ENCODE results near the gene DGKD.
"Not testable (repeated sequence)": the region's sequence is repeated elsewhere in the genome, so short reads cannot be mapped to it uniquely, and the experiment has no call there.

The DGKD gene

DNA sequence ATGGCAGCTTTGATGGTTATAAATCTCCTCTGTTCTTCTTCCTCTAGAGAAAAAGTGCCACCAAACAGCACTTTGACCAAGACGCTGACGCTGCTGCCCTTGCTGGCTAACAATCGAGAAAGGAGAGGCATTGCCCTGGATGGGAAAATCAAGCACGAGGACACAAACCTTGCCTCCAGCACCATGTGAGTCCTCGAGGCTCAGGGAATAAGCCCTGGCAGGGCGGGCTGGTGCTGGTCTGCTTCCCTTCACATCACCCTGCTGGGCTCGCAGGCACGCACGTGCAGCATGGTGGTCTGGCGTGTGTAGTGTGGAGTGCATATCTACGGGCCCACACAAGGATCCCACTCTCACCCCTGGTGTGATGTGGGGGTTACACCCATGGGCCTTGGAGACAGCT lies 19.4 kb upstream of the DGKD start:
- H3K9me3 ChIP-seq (ENCODE audit: insufficient read depth, low read length, severe bottlenecking): no peaks in the 10 kb centered on the region
- H3K9ac ChIP-seq (ENCODE audit: low read depth, low read length): no peak overlapping the region
- H3K79me2 ChIP-seq (ENCODE audit: insufficient read depth, low read length): no peaks in the 10 kb centered on the region
- no peaks in the 10 kb centered on the region for H3K27me3 ChIP-seq (ENCODE audit: insufficient read depth, low read length, poor library complexity)
- ATAC-seq (ENCODE audit: insufficient read depth, low read depth): no peak
- no peak overlapping the region for H3K4me2 ChIP-seq (ENCODE audit: insufficient read depth, low read length)
- H3K27ac ChIP-seq (ENCODE audit: low read length): no peak overlapping the region
- H3K36me3 ChIP-seq (ENCODE audit: insufficient read depth, low read length): no peaks in the 10 kb centered on the region
- no peak for DNase-seq
- H4K20me1 ChIP-seq (ENCODE audit: insufficient read depth, low read length): no peaks in the 10 kb centered on the region
- H3K4me1 ChIP-seq (ENCODE audit: insufficient read depth, low read length): 0 out of 2 replicates have a peak, but pooled peaks cover 3% of the 10 kb centered on the region
- no peak overlapping the region for H3K4me3 ChIP-seq (ENCODE audit: low read depth in 1 of 2, low read length in 2 of 2)
- TF ChIP-seq EZH2 (IDR thresholded peaks at IDR 0.05; ENCODE audit: borderline replicate concordance, low read depth, low read length, severe bottlenecking): no peak
- no peak for TF ChIP-seq CTCF (IDR thresholded peaks at IDR 0.05; ENCODE audit: borderline replicate concordance, extremely low read depth, low read length, poor library complexity, severe bottlenecking)
- H2AFZ ChIP-seq (ENCODE audit: low read depth, low read length): no peak overlapping the region

DNA sequence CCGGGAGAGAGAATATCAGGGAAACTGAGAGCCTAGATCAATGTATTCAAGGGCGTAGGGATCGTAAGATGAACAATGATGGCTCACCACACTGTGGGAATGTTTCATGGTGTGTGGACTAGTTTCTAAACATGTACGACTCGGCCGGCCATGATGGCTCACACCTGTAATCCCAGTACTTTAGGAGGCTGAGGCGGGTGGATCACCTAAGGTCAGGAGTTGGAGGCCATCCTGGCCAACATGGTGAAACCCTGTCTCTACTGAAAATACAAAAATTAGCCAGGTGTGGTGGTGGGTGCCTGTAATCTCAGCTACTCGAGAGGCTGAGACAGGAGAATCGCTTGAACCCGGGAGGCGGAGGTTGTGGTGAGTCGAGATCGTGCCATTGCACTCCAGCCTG lies 18.2 kb upstream of the DGKD start:
- not testable (repeated sequence) for H4K20me1 ChIP-seq (ENCODE audit: insufficient read depth, low read length); H3K4me3 ChIP-seq (ENCODE audit: low read depth in 1 of 2, low read length in 2 of 2); ATAC-seq (ENCODE audit: insufficient read depth, low read depth); H2AFZ ChIP-seq (ENCODE audit: low read depth, low read length); H3K27ac ChIP-seq (ENCODE audit: low read length); H3K79me2 ChIP-seq (ENCODE audit: insufficient read depth, low read length); H3K27me3 ChIP-seq (ENCODE audit: insufficient read depth, low read length, poor library complexity); H3K36me3 ChIP-seq (ENCODE audit: insufficient read depth, low read length); H3K4me2 ChIP-seq (ENCODE audit: insufficient read depth, low read length); H3K9me3 ChIP-seq (ENCODE audit: insufficient read depth, low read length, severe bottlenecking); H3K9ac ChIP-seq (ENCODE audit: low read depth, low read length); DNase-seq; H3K4me1 ChIP-seq (ENCODE audit: insufficient read depth, low read length)

- ATAC-seq (ENCODE audit: insufficient read depth, low read depth) (no peak), DNase-seq (no peak)
- no peak for TF ChIP-seq EZH2 (IDR thresholded peaks at IDR 0.05; ENCODE audit: borderline replicate concordance, low read depth, low read length, severe bottlenecking)
- TF ChIP-seq CTCF (IDR thresholded peaks at IDR 0.05; ENCODE audit: borderline replicate concordance, extremely low read depth, low read length, poor library complexity, severe bottlenecking): no peak
- H3K36me3 ChIP-seq (ENCODE audit: insufficient read depth, low read length): no peaks in the 10 kb centered on the region
- no peak overlapping the region for H3K4me3 ChIP-seq (ENCODE audit: low read depth in 1 of 2, low read length in 2 of 2)
- H3K9ac ChIP-seq (ENCODE audit: low read depth, low read length): no peak overlapping the region
- no peaks in the 10 kb centered on the region for H3K27me3 ChIP-seq (ENCODE audit: insufficient read depth, low read length, poor library complexity)
- no peaks in the 10 kb centered on the region for H3K9me3 ChIP-seq (ENCODE audit: insufficient read depth, low read length, severe bottlenecking)
- 0 out of 2 replicates have a peak, but pooled peaks cover 3% of the 10 kb centered on the region for H3K4me1 ChIP-seq (ENCODE audit: insufficient read depth, low read length)
- H4K20me1 ChIP-seq (ENCODE audit: insufficient read depth, low read length): no peaks in the 10 kb centered on the region
- H3K79me2 ChIP-seq (ENCODE audit: insufficient read depth, low read length): no peaks in the 10 kb centered on the region
- no peak overlapping the region for H3K27ac ChIP-seq (ENCODE audit: low read length)
- no peak overlapping the region for H2AFZ ChIP-seq (ENCODE audit: low read depth, low read length)
- H3K4me2 ChIP-seq (ENCODE audit: insufficient read depth, low read length): no peak overlapping the region
Observed at GRCh38 chr2:233336541-233336940, 17.8 kb upstream of the DGKD start.

DNA sequence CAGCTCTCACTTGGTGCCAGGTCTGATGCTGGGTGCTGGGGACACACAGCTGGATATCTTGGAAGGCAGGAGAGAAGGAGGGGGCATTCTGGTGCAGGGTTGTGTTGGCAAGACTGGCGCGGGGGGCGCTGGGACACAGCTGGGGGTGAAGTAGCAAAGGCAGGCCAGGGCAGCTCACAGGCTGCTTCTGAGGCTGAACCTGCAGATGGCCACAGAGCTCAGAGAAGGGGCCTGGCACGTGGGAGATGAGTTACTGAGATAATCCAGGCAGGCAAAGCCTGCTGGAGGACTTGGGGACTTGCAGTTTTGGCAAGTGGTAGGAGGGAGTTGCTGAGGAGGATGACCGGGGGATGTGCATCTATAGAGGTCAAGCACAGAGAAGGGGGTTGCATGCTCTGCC lies 16.2 kb upstream of the DGKD start:
- TF ChIP-seq CTCF (IDR thresholded peaks at IDR 0.05; ENCODE audit: borderline replicate concordance, extremely low read depth, low read length, poor library complexity, severe bottlenecking) (no peak), EZH2 (IDR thresholded peaks at IDR 0.05; ENCODE audit: borderline replicate concordance, low read depth, low read length, severe bottlenecking) (no peak)
- no peaks in the 10 kb centered on the region for H3K79me2 ChIP-seq (ENCODE audit: insufficient read depth, low read length)
- no peaks in the 10 kb centered on the region for H3K36me3 ChIP-seq (ENCODE audit: insufficient read depth, low read length)
- no peaks in the 10 kb centered on the region for H3K9me3 ChIP-seq (ENCODE audit: insufficient read depth, low read length, severe bottlenecking)
- H2AFZ ChIP-seq (ENCODE audit: low read depth, low read length): no peak overlapping the region
- H3K27ac ChIP-seq (ENCODE audit: low read length): no peak overlapping the region
- no peak overlapping the region for H3K4me3 ChIP-seq (ENCODE audit: low read depth in 1 of 2, low read length in 2 of 2)
- no peaks in the 10 kb centered on the region for H3K4me1 ChIP-seq (ENCODE audit: insufficient read depth, low read length)
- H3K4me2 ChIP-seq (ENCODE audit: insufficient read depth, low read length): no peak overlapping the region
- H4K20me1 ChIP-seq (ENCODE audit: insufficient read depth, low read length): no peaks in the 10 kb centered on the region
- DNase-seq: no peak
- ATAC-seq (ENCODE audit: insufficient read depth, low read depth): no peak
- H3K27me3 ChIP-seq (ENCODE audit: insufficient read depth, low read length, poor library complexity): no peaks in the 10 kb centered on the region
- H3K9ac ChIP-seq (ENCODE audit: low read depth, low read length): no peak overlapping the region
